Endothelial cell of umbilical vein (primary cell): ENCODE data around the gene ZSCAN2.

Source experiments
- CTCF ChIP-seq, 2 donors: IDR thresholded peaks; 1 replicate in 1 of 2; 2 replicates in 1 of 2; pipeline ENCODE4 v1.5.1; 2011; ENCODE audit warnings: low read length in 2 of 2, mild to moderate bottlenecking in 2 of 2, moderate library complexity in 2 of 2, control low read depth in 1 of 2, inconsistent platforms in 1 of 2, low read depth in 1 of 2; ENCODE audit not compliant: insufficient read depth in 1 of 2; ENCODE audit errors: extremely low read depth in 1 of 2
- EZH2 ChIP-seq: IDR thresholded peaks from 2 replicates; pipeline ENCODE4 v1.6.1; 2012; ENCODE audit warnings: borderline replicate concordance, low read depth, mild to moderate bottlenecking, moderate library complexity, low read length, inconsistent platforms; ENCODE audit not compliant: severe bottlenecking
- FOS ChIP-seq: IDR thresholded peaks from 2 replicates; pipeline ENCODE4 v1.6.1; 2011; ENCODE audit warnings: mild to moderate bottlenecking, low read length, moderate library complexity, borderline replicate concordance; ENCODE audit not compliant: insufficient read depth
- MYC ChIP-seq: IDR thresholded peaks from one replicate; pipeline ENCODE4 v1.6.1; 2011; ENCODE audit warnings: mild to moderate bottlenecking, low read depth, low read length
- POLR2A ChIP-seq: IDR thresholded peaks from 2 replicates; pipeline ENCODE4 v1.6.1; 2012; ENCODE audit warnings: low read depth, mild to moderate bottlenecking, control low read depth, low read length
- POLR2AphosphoS5 ChIP-seq: IDR thresholded peaks from 2 replicates; pipeline ENCODE4 v1.6.1; 2012; ENCODE audit warnings: low read depth, mild to moderate bottlenecking, control low read depth, low read length, moderate library complexity; ENCODE audit not compliant: insufficient read depth

GRCh38 chr15:84625123-84625522 is 24.3 kb downstream of the ZSCAN2 start:
- no peak for TF ChIP-seq CTCF (IDR thresholded peaks at IDR 0.05; ENCODE audit: extremely low read depth in 1 of 2, insufficient read depth in 1 of 2, low read depth in 1 of 2, low read length in 2 of 2)
- TF ChIP-seq EZH2: no peak
- no peak for TF ChIP-seq MYC
- TF ChIP-seq POLR2AphosphoS5: no peak
- no peak for TF ChIP-seq POLR2A
- no peak for TF ChIP-seq FOS
